Right cardiac atrium (tissue), 5 donors: ENCODE measurements around the gene ARID3C. TPM values are rescaled to one million over a fixed set of nuclear protein-coding genes. Genes with fewer than 3 reads are reported as not detected.

ENCODE experiments used
- ATAC-seq, 2 donors: fragments of 200-7000 bp; cut with Tn5 transposase; one replicate each; pipeline versions ENCODE4 v1.8.0 to v1.9.1; 2020; ENCODE audit warnings: moderate library complexity in 2 of 2, mild to moderate bottlenecking in 1 of 2
- DNase-seq, 3 donors: peaks; one replicate each; pipeline ENCODE4 v3.0.0-alpha.2; 2020
- H3K27ac ChIP-seq: one replicate; pipeline ENCODE4 v1.5.1; 2013; ENCODE audit warnings: mild to moderate bottlenecking, low read length, control low read depth, moderate library complexity
- H3K27me3 ChIP-seq: one replicate; pipeline ENCODE4 v1.6.1; 2013; ENCODE audit not compliant: control insufficient read depth, insufficient read depth
- H3K4me1 ChIP-seq: one replicate; pipeline ENCODE4 v1.6.1; 2013; ENCODE audit warnings: low read length; ENCODE audit not compliant: control insufficient read depth, insufficient read depth
- H3K4me3 ChIP-seq: one replicate; pipeline ENCODE4 v1.5.1; 2013; ENCODE audit warnings: low read length, control low read depth
- H3K9me3 ChIP-seq: one replicate; pipeline ENCODE4 v1.6.1; 2013; ENCODE audit warnings: low read length; ENCODE audit not compliant: control insufficient read depth
- WGBS: extraction: QIAGEN DNeasy Blood & Tissue Kit; methylation state at CpG from one replicate; pipeline ENCODE4 v1.1.7; 2013; 5-methylcytosine and 5-hydroxymethylcytosine counted together
- intact Hi-C, 4 donors: fragments of 100-400 bp; cut with DNase I; formaldehyde crosslinking; loops; one replicate each; pipeline versions ENCODE4 v1.11.0 to v1.14.0; 2022 to 2023
- polyA plus RNA-seq: library from polyadenylated mRNA; stranded (reverse); fragments of 200-250 nt; gene quantifications from one replicate; pipeline ENCODE4 v1.2.3, GENCODE V29; 2013
- total RNA-seq, 4 donors: library from RNA; stranded (reverse); fragmentation: NEBNext Ultra II Directional; extraction: Animal tissue kit (Norgen Biotek cat#: 25700); gene quantifications; one replicate each; pipeline ENCODE4 v1.2.1, GENCODE V29; 2021
- donor health status: healthy with polysubstance abuse.
- donor health status: DM: no; HTN: yes; CAD: no.
- donor health status: DM: no; HTN: no; CAD: no.
- donor health status: DM: no; HTN: yes; CAD: no; lungs with severe emphysema.
- donor health status: DM: yes; HTN: yes; CAD: no.

Gene ARID3C
- total and polyA plus RNA-seq, 5 donors, result not detected

DNA sequence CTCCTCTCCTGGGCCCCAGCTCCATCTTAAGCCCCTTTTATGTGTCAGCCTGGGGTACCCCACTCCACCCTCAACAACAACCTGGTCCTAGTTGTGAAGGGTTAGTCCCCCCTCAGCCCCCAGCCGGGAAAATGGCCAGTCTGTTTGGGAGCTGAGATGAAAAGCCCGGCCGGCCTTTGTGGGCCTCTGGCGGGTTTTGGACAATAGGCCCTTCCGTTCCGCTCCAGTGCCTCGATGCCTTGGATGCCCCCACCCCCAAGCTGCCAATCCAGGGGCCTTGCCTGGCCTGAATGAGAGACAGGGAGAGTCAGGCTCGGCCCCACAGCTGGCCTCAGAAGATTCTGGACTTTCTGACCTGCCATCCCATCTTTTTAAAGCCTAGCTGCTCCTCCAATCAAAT is 48.5 kb downstream of the ARID3C start:
- 63% methylated on average over 8 of the region's 8 CpGs for WGBS
- Histone ChIP-seq H3K4me3 (no peak overlapping the region), H3K9me3 (no peaks in the 10 kb centered on the region), H3K4me1 (peaks cover 17% of the 10 kb centered on the region), H3K27me3 (no peaks in the 10 kb centered on the region), H3K27ac (no peak overlapping the region)
- intact Hi-C loops, result no loop called here
- no peak for DNase-seq
- ATAC-seq, result no peak

- intact Hi-C loops, result no loop called here
- Histone ChIP-seq H3K4me3 (no peak overlapping the region), H3K27ac (no peak overlapping the region), H3K27me3 (no peaks in the 10 kb centered on the region), H3K4me1 (peaks cover 14% of the 10 kb centered on the region), H3K9me3 (no peaks in the 10 kb centered on the region)
- peak in 1 of 3 donors; percentile 54 for DNase-seq
- ATAC-seq, result peak in 1 of 2 donors; percentile 19
- 68% methylated on average over 5 of the region's 5 CpGs for WGBS
Measured at GRCh38 chr9:34579808-34580163, 49.1 kb downstream of the ARID3C start.

- intact Hi-C loops, result no loop called here
- DNase-seq (peak in 2 of 3 donors; percentile 78 to 81), ATAC-seq (peak; percentile 62 to 73)
- Histone ChIP-seq H3K27ac (peak overlapping the region; percentile 10), H3K4me3 (no peak overlapping the region), H3K9me3 (no peaks in the 10 kb centered on the region), H3K4me1 (peaks cover 14% of the 10 kb centered on the region), H3K27me3 (no peaks in the 10 kb centered on the region)
- WGBS, result 9% methylated on average over 17 of the region's 17 CpGs
Measured at GRCh38 chr9:34579104-34579807, 49.6 kb downstream of the ARID3C start.

DNA sequence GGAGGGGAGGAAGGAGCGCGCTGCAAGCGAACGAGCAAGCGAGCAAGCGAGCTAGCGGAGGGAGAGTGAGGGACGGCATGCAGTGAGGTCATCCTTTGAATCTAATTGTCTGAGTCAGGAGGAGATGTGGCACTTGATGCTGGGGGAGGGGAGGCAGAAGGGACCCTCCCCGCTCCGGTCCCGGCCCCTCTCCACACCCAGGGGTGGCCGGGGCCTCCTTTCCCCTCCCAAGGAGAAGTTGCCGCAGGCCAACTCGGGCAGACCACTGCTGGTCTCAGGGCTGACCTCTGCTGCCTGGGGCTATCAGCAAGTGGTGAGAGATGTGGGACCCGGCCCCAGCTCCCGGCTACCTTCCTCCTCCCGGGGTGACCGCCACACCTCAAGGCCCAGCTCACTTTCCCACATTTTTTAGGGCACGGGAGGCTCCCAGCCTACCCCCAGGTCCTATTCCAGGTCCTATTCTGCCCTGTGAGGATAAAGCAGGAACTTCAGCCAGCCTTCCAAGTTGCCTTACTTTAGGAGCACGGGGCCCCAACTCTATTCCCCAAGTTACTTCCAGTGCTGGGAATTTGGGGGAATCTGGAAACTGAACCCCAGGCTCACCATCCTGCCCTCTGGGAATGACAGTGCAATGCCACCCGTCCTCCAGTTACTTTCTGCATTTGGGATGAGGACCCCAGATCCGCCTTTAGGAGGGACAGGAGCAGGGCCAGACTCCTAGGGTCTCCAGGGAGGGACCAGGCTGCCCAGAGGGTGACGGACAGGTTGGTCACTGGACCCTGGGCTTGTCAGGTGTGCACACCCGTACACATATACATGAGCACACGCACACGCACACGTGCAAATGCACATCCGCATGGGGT is 50.4 kb downstream of the ARID3C start:
- Histone ChIP-seq H3K27ac (peak overlapping the region; percentile 7), H3K9me3 (no peaks in the 10 kb centered on the region), H3K4me3 (peak overlapping the region; percentile 49), H3K4me1 (peaks cover 14% of the 10 kb centered on the region), H3K27me3 (no peaks in the 10 kb centered on the region)
- peak; percentile 16 to 60 for ATAC-seq
- WGBS, result 19% methylated on average over 28 of the region's 28 CpGs
- peak in 1 of 3 donors; percentile 78 for DNase-seq
- intact Hi-C loops, result no loop called here

- H3K4me3 ChIP-seq, result peak overlapping the region; percentile 49
- no peaks in the 10 kb centered on the region for H3K27me3 ChIP-seq
- ATAC-seq, result no peak
- 3% methylated on average over 62 of the region's 62 CpGs for WGBS
- peaks cover 12% of the 10 kb centered on the region for H3K4me1 ChIP-seq
- no peaks in the 10 kb centered on the region for H3K9me3 ChIP-seq
- no peak overlapping the region for H3K27ac ChIP-seq
- DNase-seq, result peak in 1 of 3 donors; percentile 73
- intact Hi-C loops, result no loop called here
Measured at GRCh38 chr9:34577400-34578240, 51.2 kb downstream of the ARID3C start.

- H3K27me3 ChIP-seq, result no peaks in the 10 kb centered on the region
- WGBS, result 67% methylated on average over 14 of the region's 14 CpGs
- DNase-seq (peak in 2 of 3 donors; percentile 70 to 78), ATAC-seq (no peak)
- peaks cover 11% of the 10 kb centered on the region for H3K4me1 ChIP-seq
- H3K4me3 ChIP-seq, result no peak overlapping the region
- H3K9me3 ChIP-seq, result no peaks in the 10 kb centered on the region
- intact Hi-C loops, result no loop called here
- H3K27ac ChIP-seq, result no peak overlapping the region
Measured at GRCh38 chr9:34576597-34577399, 52.1 kb downstream of the ARID3C start.

- DNase-seq (peak in 1 of 3 donors; percentile 35), ATAC-seq (no peak)
- WGBS, result 80% methylated on average over 21 of the region's 21 CpGs
- H3K27ac ChIP-seq, result no peak overlapping the region
- no peaks in the 10 kb centered on the region for H3K9me3 ChIP-seq
- peaks cover 11% of the 10 kb centered on the region for H3K4me1 ChIP-seq
- intact Hi-C loops, result no loop called here
- H3K27me3 ChIP-seq, result no peaks in the 10 kb centered on the region
- H3K4me3 ChIP-seq, result no peak overlapping the region
Measured at GRCh38 chr9:34575862-34576596, 52.8 kb downstream of the ARID3C start.

GRCh38 chr9:34575241-34575640 is 53.6 kb downstream of the ARID3C start:
- Histone ChIP-seq H3K4me3 (no peak overlapping the region), H3K27ac (no peak overlapping the region), H3K4me1 (peaks cover 13% of the 10 kb centered on the region), H3K27me3 (no peaks in the 10 kb centered on the region), H3K9me3 (no peaks in the 10 kb centered on the region)
- DNase-seq (no peak), ATAC-seq (no peak)
- 36% methylated on average over 8 of the region's 8 CpGs for WGBS
- intact Hi-C loops, result no loop called here

DNA sequence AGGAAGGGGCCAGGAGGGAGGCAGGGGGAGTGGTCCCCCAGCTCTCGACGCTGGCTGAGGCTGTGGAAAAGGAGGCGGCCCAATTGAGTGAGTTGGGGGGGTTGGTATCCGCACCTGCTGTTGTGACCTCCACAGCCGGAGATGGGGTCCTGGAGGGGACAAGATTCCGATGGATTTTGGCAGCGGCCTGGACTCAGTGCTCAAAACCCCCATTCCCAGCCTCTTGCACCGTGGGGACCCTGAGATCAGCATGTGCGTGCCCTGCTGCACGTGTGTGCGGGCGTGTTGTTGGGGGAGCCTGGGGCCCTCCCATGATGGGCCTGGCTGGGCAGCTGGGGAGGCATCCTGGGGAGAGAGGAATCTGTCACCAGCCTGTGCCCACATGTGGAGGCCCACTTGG is 54.3 kb downstream of the ARID3C start:
- Histone ChIP-seq H3K27ac (no peak overlapping the region), H3K27me3 (no peaks in the 10 kb centered on the region), H3K9me3 (no peaks in the 10 kb centered on the region), H3K4me1 (peaks cover 10% of the 10 kb centered on the region), H3K4me3 (no peak overlapping the region)
- intact Hi-C loops, result no loop called here
- DNase-seq, result peak in 2 of 3 donors; percentile 26 to 41
- WGBS, result 91% methylated on average over 12 of the region's 12 CpGs
- no peak for ATAC-seq
